OCI-LY3 (cell line): ENCODE measurements around the gene BICD1.

ENCODE experiments used
- CTCF ChIP-seq: fragments of 200-600, 300-600 bp; sonication (generic); IDR thresholded peaks from 2 replicates; pipeline ENCODE4 v1.5.1; 2014; ENCODE audit warnings: antibody characterized with exemption, low read length, low read depth
- EZH2phosphoT487 ChIP-seq: fragments of 200-600 bp; shearing (Covaris generic); IDR thresholded peaks from 2 replicates; pipeline ENCODE4 v1.6.1; 2018; ENCODE audit warnings: antibody characterized with exemption, mixed run types, low read depth

DNA sequence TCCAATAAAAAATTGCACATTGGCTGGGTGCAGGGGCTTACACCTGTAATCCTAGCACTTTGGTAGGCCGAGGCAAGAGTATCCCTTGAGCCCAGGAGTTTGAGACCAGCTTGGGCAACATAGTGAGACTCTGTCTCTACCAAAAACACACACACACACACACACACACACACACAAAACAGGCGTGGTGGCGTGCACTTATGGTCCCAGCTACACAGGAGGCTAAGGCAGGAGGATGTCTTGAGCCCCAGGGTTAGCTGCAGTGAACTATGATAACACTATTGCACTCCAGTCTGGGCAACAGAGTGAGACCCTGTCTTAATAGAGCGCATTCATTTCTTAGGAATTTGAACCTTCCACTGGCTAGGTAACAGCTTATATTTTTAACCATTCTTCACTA lies 42.9 kb upstream of the BICD1 start:
- TF ChIP-seq CTCF, result no peak
- TF ChIP-seq EZH2phosphoT487, result no peak
